GM06990 (cell line): ENCODE data around the gene GK.

Source experiments
- DNase-seq: peaks from one replicate; pipeline ENCODE4 v3.0.0-alpha.2; 2011; ENCODE audit not compliant: insufficient read length; ENCODE audit errors: extremely low read depth
- H3K27me3 ChIP-seq: replicated peaks from 2 replicates; pipeline ENCODE4 v1.6.0; 2011; ENCODE audit warnings: low read length; ENCODE audit not compliant: control insufficient read depth, insufficient read depth
- H3K36me3 ChIP-seq: 2 replicates; pipeline ENCODE4 v1.5.1; 2011; ENCODE audit warnings: low read length; ENCODE audit not compliant: control insufficient read depth, insufficient read depth
- H3K4me3 ChIP-seq: replicated peaks from 2 replicates; pipeline ENCODE4 v1.5.1; 2011; ENCODE audit warnings: low read depth, mild to moderate bottlenecking, control low read depth, low read length
- TF ChIP-seq, protein P1 (sequence below): IDR thresholded peaks from 2 replicates; pipeline ENCODE4 v1.5.1; 2011; ENCODE audit warnings: low read length, control low read depth, mild to moderate bottlenecking, inconsistent platforms; ENCODE audit not compliant: insufficient read depth, poor library complexity, severe bottlenecking

The GK gene

DNA sequence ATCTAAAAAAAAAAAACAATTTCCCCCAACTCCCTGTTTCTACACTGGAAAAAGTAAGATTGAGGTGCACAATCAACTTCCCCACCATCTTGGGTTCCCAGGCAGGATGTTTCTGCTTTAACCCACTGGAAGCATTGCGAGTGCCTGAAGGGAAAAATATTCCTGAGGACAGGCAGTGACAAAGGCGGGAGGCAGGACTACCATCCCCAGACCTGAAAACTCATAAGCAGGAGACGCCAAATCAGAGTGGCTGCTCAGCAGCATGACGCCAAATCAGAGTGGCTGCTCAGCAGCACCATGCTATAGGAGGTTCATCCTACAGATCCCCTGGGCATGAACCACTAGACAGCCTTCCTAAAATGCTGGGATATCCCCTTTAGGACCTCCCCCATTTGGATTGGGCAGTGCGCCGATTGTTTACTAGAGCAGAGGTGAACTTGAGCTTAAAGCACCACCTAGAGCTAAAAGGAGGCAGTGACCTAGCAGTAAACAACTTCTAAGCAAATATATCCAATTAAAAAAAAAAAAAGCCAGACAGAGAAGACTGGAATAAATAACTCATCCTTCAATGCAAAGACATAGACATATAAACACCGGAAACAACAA is 35.0 kb upstream of the GK start:
- Histone ChIP-seq H3K36me3 (no peaks in the 10 kb centered on the region), H3K4me3 (no peak overlapping the region), H3K27me3 (no peaks in the 10 kb centered on the region)
- TF ChIP-seq, protein P1, sequence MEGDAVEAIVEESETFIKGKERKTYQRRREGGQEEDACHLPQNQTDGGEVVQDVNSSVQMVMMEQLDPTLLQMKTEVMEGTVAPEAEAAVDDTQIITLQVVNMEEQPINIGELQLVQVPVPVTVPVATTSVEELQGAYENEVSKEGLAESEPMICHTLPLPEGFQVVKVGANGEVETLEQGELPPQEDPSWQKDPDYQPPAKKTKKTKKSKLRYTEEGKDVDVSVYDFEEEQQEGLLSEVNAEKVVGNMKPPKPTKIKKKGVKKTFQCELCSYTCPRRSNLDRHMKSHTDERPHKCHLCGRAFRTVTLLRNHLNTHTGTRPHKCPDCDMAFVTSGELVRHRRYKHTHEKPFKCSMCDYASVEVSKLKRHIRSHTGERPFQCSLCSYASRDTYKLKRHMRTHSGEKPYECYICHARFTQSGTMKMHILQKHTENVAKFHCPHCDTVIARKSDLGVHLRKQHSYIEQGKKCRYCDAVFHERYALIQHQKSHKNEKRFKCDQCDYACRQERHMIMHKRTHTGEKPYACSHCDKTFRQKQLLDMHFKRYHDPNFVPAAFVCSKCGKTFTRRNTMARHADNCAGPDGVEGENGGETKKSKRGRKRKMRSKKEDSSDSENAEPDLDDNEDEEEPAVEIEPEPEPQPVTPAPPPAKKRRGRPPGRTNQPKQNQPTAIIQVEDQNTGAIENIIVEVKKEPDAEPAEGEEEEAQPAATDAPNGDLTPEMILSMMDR, result peak; percentile 46
- no peak for DNase-seq

DNA sequence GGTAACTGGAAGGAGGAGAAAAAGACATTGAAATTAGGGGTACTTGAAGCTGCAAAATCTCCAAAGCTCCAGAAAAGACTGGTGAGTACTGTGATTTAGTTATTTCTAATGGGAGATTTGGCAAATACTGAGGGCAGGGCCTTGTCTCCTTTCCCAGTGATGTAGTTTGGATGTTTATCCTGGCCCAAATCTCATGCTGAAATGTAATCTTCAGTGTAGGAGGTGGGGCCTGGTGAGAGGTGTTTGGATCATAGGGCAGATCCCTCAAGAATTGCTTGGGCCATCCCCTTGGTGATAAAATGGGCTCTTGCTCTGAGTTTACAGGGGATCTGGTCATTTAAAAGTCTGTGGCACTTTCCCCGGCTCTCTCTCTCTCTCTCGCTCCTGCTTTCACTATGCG is 33.1 kb upstream of the GK start:
- TF ChIP-seq, protein P1, result no peak
- Histone ChIP-seq H3K27me3 (no peaks in the 10 kb centered on the region), H3K36me3 (no peaks in the 10 kb centered on the region), H3K4me3 (no peak overlapping the region)
- no peak for DNase-seq

DNA sequence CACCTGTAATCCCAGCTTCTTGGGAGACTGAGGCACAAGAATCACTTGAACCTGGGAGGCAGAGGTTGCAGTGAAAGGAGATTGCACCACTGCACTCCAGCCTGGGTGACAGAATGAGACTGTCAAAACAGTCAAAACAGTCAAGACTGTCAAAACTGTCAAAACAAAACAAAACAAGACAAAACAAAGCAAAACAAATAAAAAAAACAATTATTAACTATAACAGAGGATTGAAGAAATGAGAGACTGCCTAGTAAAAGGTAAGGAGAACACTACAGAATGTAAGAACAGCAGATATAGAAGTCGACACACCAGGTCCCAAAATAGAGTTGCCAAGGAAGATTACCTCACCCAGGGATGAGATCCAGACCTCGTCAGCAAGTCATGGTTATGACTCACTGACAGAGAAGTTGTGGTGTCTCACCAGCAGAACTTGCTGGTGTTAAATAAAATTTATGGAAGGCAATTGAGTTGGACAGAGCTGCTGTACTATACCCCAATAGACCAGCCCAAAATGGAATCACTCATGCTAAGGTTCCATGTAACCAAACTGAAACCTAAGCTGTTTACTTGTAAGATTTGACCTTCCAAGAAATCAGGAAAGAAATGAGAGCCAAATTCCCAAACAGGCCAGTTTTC is 32.1 kb upstream of the GK start:
- H3K4me3 ChIP-seq, result no peak overlapping the region
- H3K27me3 ChIP-seq, result no peaks in the 10 kb centered on the region
- no peak for DNase-seq
- TF ChIP-seq, protein P1, result no peak
- H3K36me3 ChIP-seq, result no peaks in the 10 kb centered on the region

DNA sequence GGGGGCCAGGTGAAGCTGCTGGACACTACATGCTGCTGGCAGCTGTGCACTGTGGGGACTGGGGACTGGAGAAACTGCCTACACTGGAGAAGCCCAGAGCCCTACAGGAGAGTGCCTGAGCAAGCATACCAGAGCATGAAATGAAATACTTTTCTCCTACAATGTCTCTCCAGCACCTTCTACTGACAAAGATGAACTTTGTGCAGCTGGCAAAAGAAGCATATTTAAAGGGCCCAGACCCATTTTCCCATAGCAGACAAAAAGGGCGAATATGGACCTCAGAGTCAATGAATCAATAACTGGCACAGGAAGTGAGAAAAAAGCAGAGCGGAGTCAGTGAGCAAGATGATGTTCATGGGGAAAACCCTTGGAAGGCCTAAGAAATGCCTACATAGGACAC is 30.9 kb upstream of the GK start:
- DNase-seq, result no peak
- Histone ChIP-seq H3K36me3 (no peaks in the 10 kb centered on the region), H3K27me3 (no peaks in the 10 kb centered on the region), H3K4me3 (no peak overlapping the region)
- TF ChIP-seq, protein P1, result no peak

DNA sequence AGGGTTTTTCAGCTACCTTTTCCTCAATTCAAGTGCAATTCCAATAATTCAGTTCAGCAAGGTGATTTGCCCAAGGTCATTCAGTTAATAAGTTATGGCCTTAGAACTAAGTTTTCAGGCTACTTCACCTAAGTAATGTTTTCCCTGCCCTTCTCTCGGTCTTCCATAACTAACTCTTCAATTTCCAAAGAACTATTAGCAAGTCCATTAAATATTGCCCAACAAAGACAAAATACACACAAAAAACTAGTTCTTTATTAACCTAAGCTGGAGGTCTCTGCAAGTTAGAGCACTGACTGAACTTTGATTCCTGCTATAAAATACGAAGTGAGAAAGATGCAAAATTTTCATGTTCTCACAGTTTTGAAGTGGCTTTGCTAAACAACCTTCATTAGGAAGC is 26.8 kb upstream of the GK start:
- TF ChIP-seq, protein P1, result no peak
- Histone ChIP-seq H3K36me3 (no peaks in the 10 kb centered on the region), H3K27me3 (no peaks in the 10 kb centered on the region; the same call in 1 of the 2 replicates), H3K4me3 (no peak overlapping the region)
- no peak for DNase-seq
